PC-9 (cell line): Measurements from ENCODE around the gene KRT14. TPM values are rescaled to one million over a fixed set of nuclear protein-coding genes. Genes with fewer than 3 reads are reported as not detected.

Experiments used
- BruUV-seq: library from RNA; stranded (reverse); fragments of 400-500 nt; replicated peaks from 2 replicates; lab custom pipeline; 2021; lab: Mats Ljungman, UMichigan
- CTCF ChIA-PET: fragments of 300-600 bp; sonication (Branson Sonifier 250); formaldehyde crosslinking; loops from one replicate; lab custom pipeline; 2022; ENCODE audit warnings: antibody characterized with exemption; lab: Charles Lee
- POLR2A ChIA-PET: fragments of 300-600 bp; sonication (Branson Sonifier 250); formaldehyde crosslinking; loops from one replicate; lab custom pipeline; 2022; ENCODE audit warnings: antibody characterized with exemption; ENCODE audit not compliant: unreplicated experiment; lab: Charles Lee
- DNase-seq, 2 experiments: peaks; one replicate each; pipeline versions ENCODE4 v3.0.0 to v3.0.0-alpha.2; 2015 to 2022; ENCODE audit warnings: mixed read lengths in 1 of 2
- H2AFZ ChIP-seq: fragments of 200-600 bp; sonication (generic); 2 replicates; pipeline ENCODE4 v1.8.1; 2017; ENCODE audit warnings: antibody characterized with exemption
- H3F3A ChIP-seq: fragments of 200-600 bp; sonication (generic); 2 replicates; pipeline ENCODE4 v1.8.1; 2017; ENCODE audit warnings: antibody characterized with exemption, mild to moderate bottlenecking, low read depth; ENCODE audit not compliant: insufficient read depth
- H3K27ac ChIP-seq: fragments of 200-600 bp; sonication (generic); 2 replicates; pipeline ENCODE4 v1.6.1; 2016; ENCODE audit warnings: mixed run types
- H3K27me3 ChIP-seq: fragments of 200-600 bp; sonication (generic); 2 replicates; pipeline ENCODE4 v1.6.1; 2016; ENCODE audit warnings: low read depth, mixed run types; ENCODE audit not compliant: insufficient read depth
- H3K36me3 ChIP-seq: fragments of 200-600 bp; sonication (generic); 2 replicates; pipeline ENCODE4 v1.6.1; 2016; ENCODE audit warnings: low read depth, mixed run types
- H3K4me1 ChIP-seq: fragments of 200-600 bp; sonication (generic); replicated peaks from 2 replicates; pipeline ENCODE4 v1.6.1; 2016; ENCODE audit warnings: mixed run types; ENCODE audit not compliant: insufficient read depth
- H3K4me2 ChIP-seq: fragments of 200-600 bp; sonication (generic); 2 replicates; pipeline ENCODE4 v1.6.1; 2017; ENCODE audit warnings: mixed run types
- H3K4me3 ChIP-seq: fragments of 200-600 bp; sonication (generic); 2 replicates; pipeline ENCODE4 v1.6.1; 2016; ENCODE audit warnings: mixed run types
- H3K79me2 ChIP-seq: fragments of 200-600 bp; sonication (generic); 2 replicates; pipeline ENCODE4 v1.6.1; 2017; ENCODE audit warnings: low read depth, mixed run types
- H3K9me2 ChIP-seq: fragments of 200-600 bp; sonication (generic); 2 replicates; pipeline ENCODE4 v1.8.1; 2017; ENCODE audit warnings: mild to moderate bottlenecking; ENCODE audit not compliant: insufficient read depth
- H3K9me3 ChIP-seq: fragments of 200-600 bp; sonication (generic); 2 replicates; pipeline ENCODE4 v1.8.1; 2016; ENCODE audit warnings: low read depth; ENCODE audit not compliant: insufficient read depth
- H4K20me1 ChIP-seq: fragments of 200-600 bp; sonication (generic); 2 replicates; pipeline ENCODE4 v1.8.1; 2017; ENCODE audit not compliant: insufficient read depth
- CTCF ChIP-seq: fragments of 200-600 bp; sonication (generic); conservative IDR thresholded peaks from 2 replicates; pipeline ENCODE4 v1.6.1; 2017; ENCODE audit warnings: mixed run types, antibody characterized with exemption, mild to moderate bottlenecking, moderate library complexity
- EZH2 ChIP-seq: fragments of 200-600 bp; sonication (generic); IDR thresholded peaks from 2 replicates; pipeline ENCODE4 v1.8.0; 2017; ENCODE audit warnings: antibody characterized with exemption, low read depth
- intact Hi-C: fragments of 100-400 bp; cut with micrococcal nuclease; formaldehyde crosslinking; loops from one replicate; pipeline ENCODE4 v1.10.0; 2022; ENCODE audit not compliant: unreplicated experiment
- total RNA-seq: library from RNA; stranded (reverse); gene quantifications from 2 replicates; pipeline ENCODE4 v1.2.3, GENCODE V29; 2021

KRT14 gene
- total RNA-seq, 1 experiment from 2014 or later: 2.2 TPM

- ChIA-PET CTCF (interaction anchor here (1.0 kb wide), 1 partner anchor 35 kb away, joined by 3 read pairs; no protein-coding TSS in a partner anchor), POLR2A (interaction anchor here (0.5 to 0.6 kb wide), 2 partner anchors 11 to 33 kb away, joined by 3 read pairs; partner anchors contain the start of gene KRT19)
- TF ChIP-seq EZH2: no peak
- TF ChIP-seq CTCF: no peak
- H3K9me3 ChIP-seq: no peaks in the 10 kb centered on the region
- H3K36me3 ChIP-seq: no peaks in the 10 kb centered on the region
- no peak overlapping the region for H2AFZ ChIP-seq
- peaks cover 87% of the 10 kb centered on the region for H3K4me1 ChIP-seq
- no peaks in the 10 kb centered on the region for H4K20me1 ChIP-seq
- H3K79me2 ChIP-seq: peaks cover 7% of the 10 kb centered on the region; the same call in 1 of the 2 replicates
- H3K4me3 ChIP-seq: no peak overlapping the region
- no peaks in the 10 kb centered on the region for H3K27me3 ChIP-seq
- peak overlapping the region; percentile 75; the same call in 1 of the 2 replicates for H3K4me2 ChIP-seq
- intact Hi-C loops: no loop called here
- peaks cover 72% of the 10 kb centered on the region for H3F3A ChIP-seq
- H3K9me2 ChIP-seq: no peaks in the 10 kb centered on the region
- 0 out of 2 replicates have a peak overlapping the region, but pooled peaks have one; percentile 80 for H3K27ac ChIP-seq
- BruUV-seq: no TSS peak
- DNase-seq: no peak
Observed at GRCh38 chr17:41539071-41539492, 47.6 kb downstream of the KRT14 start.

DNA sequence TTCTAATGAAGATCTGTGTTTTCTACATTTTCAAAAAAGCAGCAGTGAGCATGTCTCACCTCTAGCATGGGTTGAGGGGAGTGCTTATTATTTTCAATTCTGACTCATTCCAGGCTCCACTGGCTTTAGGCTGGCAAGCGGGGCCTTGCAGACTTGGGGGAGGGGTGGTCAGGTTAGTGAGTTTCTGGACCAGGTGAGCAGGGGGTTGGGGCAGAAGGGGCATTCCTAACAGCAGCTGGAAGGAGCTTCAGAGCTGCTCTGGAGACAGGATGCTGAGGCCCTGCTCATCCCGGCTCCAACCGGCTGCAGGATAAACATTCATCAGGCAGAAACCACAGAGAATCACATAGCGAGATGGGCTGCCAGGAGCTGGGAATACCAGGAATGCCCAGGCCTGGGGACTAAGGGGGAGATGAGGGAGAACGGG lies 48.1 kb downstream of the KRT14 start:
- BruUV-seq: no TSS peak
- H3K36me3 ChIP-seq: no peaks in the 10 kb centered on the region
- ChIA-PET POLR2A (interaction anchor here (0.5 to 0.7 kb wide), 2 partner anchors 9 to 32 kb away, joined by 3 to 18 read pairs; no protein-coding TSS in a partner anchor), CTCF (interaction anchor here (1.0 kb wide), 1 partner anchor 35 kb away, joined by 3 read pairs; no protein-coding TSS in a partner anchor)
- H3F3A ChIP-seq: peaks cover 72% of the 10 kb centered on the region
- H4K20me1 ChIP-seq: no peaks in the 10 kb centered on the region
- no peak for TF ChIP-seq EZH2
- TF ChIP-seq CTCF: no peak
- H3K4me3 ChIP-seq: no peak overlapping the region
- H3K27me3 ChIP-seq: no peaks in the 10 kb centered on the region
- DNase-seq: no peak
- peaks cover 92% of the 10 kb centered on the region for H3K4me1 ChIP-seq
- no peaks in the 10 kb centered on the region for H3K9me2 ChIP-seq
- H3K9me3 ChIP-seq: no peaks in the 10 kb centered on the region
- peak overlapping the region; percentile 75 for H3K4me2 ChIP-seq
- peak overlapping the region; percentile 80 for H3K27ac ChIP-seq
- H2AFZ ChIP-seq: no peak overlapping the region
- H3K79me2 ChIP-seq: peaks cover 7% of the 10 kb centered on the region; the same call in 1 of the 2 replicates
- intact Hi-C loops: no loop called here

DNA sequence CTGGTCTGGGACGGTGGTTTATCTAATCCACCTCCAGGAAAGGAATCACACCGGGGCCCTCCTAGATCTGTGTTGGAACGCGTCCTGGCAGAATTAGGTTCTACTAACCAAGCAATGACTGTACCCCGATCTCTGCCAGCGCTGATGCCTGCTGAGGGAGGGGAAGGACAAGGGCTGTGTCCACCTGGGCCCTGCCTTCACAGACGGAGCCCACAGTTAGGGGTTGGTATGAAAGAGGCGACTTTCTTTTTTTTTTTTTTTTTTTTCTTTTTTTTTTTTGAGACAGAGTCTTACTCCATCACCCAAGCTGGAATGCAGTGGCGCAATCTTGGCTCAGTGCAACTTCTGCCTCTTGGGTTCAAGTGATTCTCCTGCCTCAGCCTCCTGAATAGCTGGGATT lies 48.7 kb downstream of the KRT14 start:
- H3K4me1 ChIP-seq: peaks cover 96% of the 10 kb centered on the region
- H2AFZ ChIP-seq: no peak overlapping the region
- H3K27ac ChIP-seq: peak overlapping the region; percentile 80
- ChIA-PET CTCF (interaction anchor here (1.0 kb wide), 1 partner anchor 34 kb away, joined by 3 read pairs; no protein-coding TSS in a partner anchor), POLR2A (interaction anchor here (0.7 kb wide), 1 partner anchor 9 kb away, joined by 18 read pairs; no protein-coding TSS in a partner anchor)
- H3K36me3 ChIP-seq: no peaks in the 10 kb centered on the region
- no peak overlapping the region for H3K4me3 ChIP-seq
- H3K79me2 ChIP-seq: peaks cover 7% of the 10 kb centered on the region; the same call in 1 of the 2 replicates
- no peaks in the 10 kb centered on the region for H3K9me2 ChIP-seq
- intact Hi-C loops: no loop called here
- H3K9me3 ChIP-seq: no peaks in the 10 kb centered on the region
- H3K27me3 ChIP-seq: no peaks in the 10 kb centered on the region
- no peak for TF ChIP-seq EZH2
- TF ChIP-seq CTCF: no peak
- peak overlapping the region; percentile 75 for H3K4me2 ChIP-seq
- H4K20me1 ChIP-seq: no peaks in the 10 kb centered on the region
- H3F3A ChIP-seq: peaks cover 72% of the 10 kb centered on the region
- BruUV-seq: no TSS peak
- DNase-seq: peak in 1 of 2 experiments; percentile 70
